Prostate gland (tissue), 2 donors: ENCODE results near the gene ST3GAL6. TPM values are rescaled to one million over a fixed set of nuclear protein-coding genes. Genes with fewer than 3 reads are reported as not detected.

ENCODE experiments used
- DNase-seq: peaks from one replicate; pipeline ENCODE4 v3.0.0-alpha.2; 2019; ENCODE audit warnings: low spot score
- H3K27ac ChIP-seq, 2 donors: fragments of 200-600 bp; sonication (generic); 2 replicates each; pipeline ENCODE4 v1.5.1; 2017 to 2019
- H3K27me3 ChIP-seq: fragments of 200-600 bp; sonication (generic); replicated peaks from 2 replicates; pipeline ENCODE4 v1.5.1; 2019; ENCODE audit not compliant: insufficient read depth
- H3K36me3 ChIP-seq, 2 donors: fragments of 200-600 bp; sonication (generic); 1 replicate in 1 of 2; 2 replicates in 1 of 2; pipeline versions ENCODE4 v1.5.1 to v1.8.1; 2017 to 2019
- H3K4me1 ChIP-seq: fragments of 200-600 bp; sonication (generic); replicated peaks from 2 replicates; pipeline ENCODE4 v1.5.1; 2019
- H3K4me3 ChIP-seq, 2 donors: fragments of 200-600 bp; sonication (generic); 2 replicates each; pipeline ENCODE4 v1.5.1; 2017 to 2019
- H3K9me3 ChIP-seq: fragments of 200-600 bp; sonication (generic); 2 replicates; pipeline ENCODE4 v1.5.1; 2017
- CTCF ChIP-seq, 4 experiments: fragments of 200-600 bp in 2 of 4; fragments of 450-650 bp in 2 of 4; sonication (generic) in 2 of 4; IDR thresholded peaks; 1 replicate in 3 of 4; 2 replicates in 1 of 4; pipeline ENCODE4 v1.5.1; 2016 to 2019; ENCODE audit warnings: antibody characterized with exemption in 4 of 4, mild to moderate bottlenecking in 2 of 4, moderate library complexity in 2 of 4
- POLR2A ChIP-seq: fragments of 450-650 bp; IDR thresholded peaks from one replicate; pipeline ENCODE4 v1.6.1; 2016; ENCODE audit warnings: antibody characterized with exemption, mild to moderate bottlenecking
- POLR2AphosphoS5 ChIP-seq: sonication (generic); formaldehyde crosslinking; IDR thresholded peaks from one replicate; pipeline ENCODE4 v1.6.1; 2017; ENCODE audit warnings: antibody characterized with exemption
- WGBS: methylation state at CpG from one replicate; pipeline ENCODE4 v1.1.5; 2018; 5-methylcytosine and 5-hydroxymethylcytosine counted together
- intact Hi-C: fragments of 100-400 bp; cut with DNase I; formaldehyde crosslinking; loops from one replicate; pipeline ENCODE4 v1.14.2; 2022
- total RNA-seq, 2 donors: library from RNA; depleted of rRNA; stranded (reverse); fragments of >200 nt; gene quantifications; one replicate each; pipeline ENCODE4 v1.1.0, GENCODE V29; 2016

Gene ST3GAL6
- total RNA-seq, result 10 to 100 TPM in 1 of 2 donors, 1 to 10 TPM in 1; 7.1 to 10.6 TPM

- TF ChIP-seq CTCF (IDR thresholded peaks at IDR 0.05) (no peak), POLR2AphosphoS5 (no peak), POLR2A (no peak)
- Histone ChIP-seq H3K27me3 (no peaks in the 10 kb centered on the region), H3K9me3 (no peaks in the 10 kb centered on the region), H3K36me3 (no peaks in the 10 kb centered on the region), H3K4me1 (no peaks in the 10 kb centered on the region), H3K27ac (no peak within 1 kb of the TSS), H3K4me3 (no peak within 1 kb of the TSS)
- 71% methylated on average over 1 of the region's 1 CpG for WGBS
- DNase-seq, result no peak
- intact Hi-C loops, result no loop called here
These were observed at the start of gene ST3GAL6 for GRCh38 chr3:98763076-98763475. Gene ST3GAL6 (plus strand): TSS chr3:98763340. CDS start chr3:98768441, 5,101 bp downstream.

- H3K27ac ChIP-seq, result no peak overlapping the region
- H3K4me3 ChIP-seq, result no peak overlapping the region
- H3K4me1 ChIP-seq, result no peaks in the 10 kb centered on the region
- no peak for DNase-seq
- H3K36me3 ChIP-seq, result no peaks in the 10 kb centered on the region
- 92% methylated on average over 3 of the region's 3 CpGs for WGBS
- no peaks in the 10 kb centered on the region for H3K9me3 ChIP-seq
- intact Hi-C loops, result no loop called here
- TF ChIP-seq POLR2A, result no peak
- no peak for TF ChIP-seq POLR2AphosphoS5
- TF ChIP-seq CTCF (IDR thresholded peaks at IDR 0.05), result no peak
- no peaks in the 10 kb centered on the region for H3K27me3 ChIP-seq
These were observed 49.2 kb upstream of the ST3GAL6 start for GRCh38 chr3:98713984-98714383.

- Histone ChIP-seq H3K9me3 (no peaks in the 10 kb centered on the region), H3K4me3 (no peak overlapping the region), H3K27me3 (no peaks in the 10 kb centered on the region), H3K27ac (no peak overlapping the region), H3K36me3 (no peaks in the 10 kb centered on the region), H3K4me1 (no peaks in the 10 kb centered on the region)
- no peak for TF ChIP-seq POLR2A
- TF ChIP-seq POLR2AphosphoS5, result no peak
- no peak for DNase-seq
- WGBS, result 89% methylated on average over 2 of the region's 2 CpGs
- intact Hi-C loops, result no loop called here
These were observed 45.6 kb upstream of the ST3GAL6 start for GRCh38 chr3:98717584-98717983.

GRCh38 chr3:98718730-98719129 is 44.4 kb upstream of the ST3GAL6 start:
- Histone ChIP-seq H3K27ac (no peak overlapping the region), H3K36me3 (no peaks in the 10 kb centered on the region), H3K4me1 (no peaks in the 10 kb centered on the region), H3K4me3 (no peak overlapping the region), H3K9me3 (no peaks in the 10 kb centered on the region), H3K27me3 (no peaks in the 10 kb centered on the region)
- WGBS, result 86% methylated on average over 1 of the region's 1 CpG
- no peak for DNase-seq
- intact Hi-C loops, result no loop called here
- TF ChIP-seq POLR2A (no peak), POLR2AphosphoS5 (no peak)

- DNase-seq, result no peak
- TF ChIP-seq CTCF (IDR thresholded peaks at IDR 0.05) (no peak), POLR2AphosphoS5 (no peak), POLR2A (no peak)
- Histone ChIP-seq H3K9me3 (no peaks in the 10 kb centered on the region), H3K27ac (no peak overlapping the region), H3K27me3 (no peaks in the 10 kb centered on the region), H3K36me3 (no peaks in the 10 kb centered on the region), H3K4me1 (no peaks in the 10 kb centered on the region), H3K4me3 (no peak overlapping the region)
- 86% methylated on average over 1 of the region's 1 CpG for WGBS
- intact Hi-C loops, result no loop called here
These were observed 41.4 kb upstream of the ST3GAL6 start for GRCh38 chr3:98721776-98722175.

GRCh38 chr3:98722389-98722788 is 40.8 kb upstream of the ST3GAL6 start:
- 38% methylated on average over 4 of the region's 4 CpGs for WGBS
- Histone ChIP-seq H3K4me3 (no peak overlapping the region), H3K9me3 (no peaks in the 10 kb centered on the region), H3K4me1 (no peaks in the 10 kb centered on the region), H3K27ac (no peak overlapping the region), H3K27me3 (no peaks in the 10 kb centered on the region), H3K36me3 (no peaks in the 10 kb centered on the region)
- intact Hi-C loops, result no loop called here
- TF ChIP-seq POLR2A (no peak), CTCF (IDR thresholded peaks at IDR 0.05) (no peak), POLR2AphosphoS5 (no peak)
- no peak for DNase-seq
